Karpas-422 (cell line): ENCODE results near the gene CASKIN1. TPM values are rescaled to one million over a fixed set of nuclear protein-coding genes. Genes with fewer than 3 reads are reported as not detected.
"Not testable (repeated sequence)": the region's sequence is repeated elsewhere in the genome, so short reads cannot be mapped to it uniquely, and the experiment has no call there.

Source experiments
- DNase-seq: peaks from one replicate; pipeline ENCODE4 v3.0.0-alpha.2; 2015
- H2AFZ ChIP-seq: fragments of 200-600 bp; sonication (generic); 2 replicates; pipeline ENCODE4 v1.6.1; 2014; ENCODE audit warnings: antibody characterized with exemption, low read length, mixed read lengths
- H3K27ac ChIP-seq: fragments of 200-600 bp; sonication (generic); 2 replicates; pipeline ENCODE4 v1.5.1; 2014; ENCODE audit warnings: mild to moderate bottlenecking, low read length, moderate library complexity
- H3K27me3 ChIP-seq: fragments of 200-600 bp; sonication (generic); 2 replicates; pipeline ENCODE4 v1.6.1; 2014; ENCODE audit warnings: low read length, mixed read lengths
- H3K36me3 ChIP-seq: fragments of 200-600 bp; sonication (generic); 2 replicates; pipeline ENCODE4 v1.6.1; 2014; ENCODE audit warnings: low read length, mixed read lengths; ENCODE audit not compliant: insufficient read depth
- H3K4me1 ChIP-seq: fragments of 200-600 bp; sonication (generic); 2 replicates; pipeline ENCODE4 v1.6.1; 2014; ENCODE audit warnings: mild to moderate bottlenecking, low read length, mixed read lengths
- H3K4me2 ChIP-seq: fragments of 200-600 bp; sonication (generic); 2 replicates; pipeline ENCODE4 v1.6.1; 2014; ENCODE audit warnings: low read length, low read depth, mild to moderate bottlenecking; ENCODE audit not compliant: poor library complexity, severe bottlenecking
- H3K4me3 ChIP-seq: fragments of 200-600 bp; sonication (generic); 2 replicates; pipeline ENCODE4 v1.5.1; 2014; ENCODE audit warnings: mild to moderate bottlenecking, antibody characterized with exemption, low read length, mixed read lengths
- H3K79me2 ChIP-seq: fragments of 200-600 bp; sonication (generic); 2 replicates; pipeline ENCODE4 v1.6.1; 2014; ENCODE audit warnings: mild to moderate bottlenecking, low read length, mixed read lengths
- H3K9ac ChIP-seq: fragments of 200-600 bp; sonication (generic); 2 replicates; pipeline ENCODE4 v1.6.0; 2014; ENCODE audit warnings: low read length
- H3K9me2 ChIP-seq: fragments of 200-600 bp; sonication (generic), shearing (Covaris generic); replicated peaks from 2 replicates; pipeline ENCODE4 v1.6.0; 2014; ENCODE audit warnings: mild to moderate bottlenecking, low read length, moderate library complexity; ENCODE audit not compliant: insufficient read depth
- H3K9me3 ChIP-seq: fragments of 300-700, 200-600 bp; sonication (generic); 2 replicates; pipeline ENCODE4 v1.6.1; 2014; ENCODE audit warnings: low read length, mixed read lengths
- H4K20me1 ChIP-seq: fragments of 200-600 bp; sonication (generic); 2 replicates; pipeline ENCODE4 v1.6.1; 2014; ENCODE audit warnings: mild to moderate bottlenecking, antibody characterized with exemption, low read length, low read depth; ENCODE audit not compliant: insufficient read depth
- total RNA-seq: library from RNA; depleted of rRNA; stranded (reverse); fragments of >200 nt; shearing (Covaris generic); gene quantifications from 2 replicates; pipeline ENCODE4 v1.2.3, GENCODE V29; 2014; ENCODE audit warnings: low replicate concordance

The CASKIN1 gene
- total RNA-seq, 1 experiment from 2014 or later, result not detected

- no peak for DNase-seq
- Histone ChIP-seq H3K9ac (peak overlapping the region; percentile 98), H3K9me2 (no peaks in the 10 kb centered on the region), H4K20me1 (no peaks in the 10 kb centered on the region), H3K4me3 (peak overlapping the region; percentile 95), H3K4me2 (peak overlapping the region; percentile 96), H3K9me3 (no peaks in the 10 kb centered on the region), H3K27ac (no peak overlapping the region), H2AFZ (peak overlapping the region; percentile 75; the same call in 1 of the 2 replicates), H3K27me3 (no peaks in the 10 kb centered on the region), H3K36me3 (0 out of 2 replicates have a peak, but pooled peaks cover 5% of the 10 kb centered on the region), H3K4me1 (peaks cover 29% of the 10 kb centered on the region), H3K79me2 (peaks cover 25% of the 10 kb centered on the region)
Observed at GRCh38 chr16:2204416-2205103, 8.2 kb upstream of the CASKIN1 start.

GRCh38 chr16:2203119-2203688 is 6.8 kb upstream of the CASKIN1 start:
- not testable (repeated sequence) for H4K20me1 ChIP-seq, DNase-seq, H3K27ac ChIP-seq, H3K4me2 ChIP-seq, H3K36me3 ChIP-seq, H3K9me2 ChIP-seq, H3K9ac ChIP-seq, H3K4me3 ChIP-seq, H2AFZ ChIP-seq, H3K27me3 ChIP-seq, H3K9me3 ChIP-seq
- Histone ChIP-seq H3K79me2 (peaks cover 22% of the 10 kb centered on the region), H3K4me1 (peaks cover 29% of the 10 kb centered on the region)

- H3K4me2 ChIP-seq, result no peak overlapping the region
- DNase-seq, result no peak
- no peaks in the 10 kb centered on the region for H4K20me1 ChIP-seq
- no peaks in the 10 kb centered on the region for H3K36me3 ChIP-seq
- no peak overlapping the region for H3K9ac ChIP-seq
- no peaks in the 10 kb centered on the region for H3K9me2 ChIP-seq
- H3K27ac ChIP-seq, result no peak overlapping the region
- no peak overlapping the region for H3K4me3 ChIP-seq
- H3K9me3 ChIP-seq, result no peaks in the 10 kb centered on the region
- H3K4me1 ChIP-seq, result peaks cover 13% of the 10 kb centered on the region
- H3K79me2 ChIP-seq, result no peaks in the 10 kb centered on the region
- no peak overlapping the region for H2AFZ ChIP-seq
- no peaks in the 10 kb centered on the region for H3K27me3 ChIP-seq
Observed at GRCh38 chr16:2200313-2200712, 3.9 kb upstream of the CASKIN1 start.

- Histone ChIP-seq H3K9ac (no peak overlapping the region), H3K36me3 (no peaks in the 10 kb centered on the region), H3K4me1 (peaks cover 12% of the 10 kb centered on the region), H3K27me3 (no peaks in the 10 kb centered on the region), H3K9me2 (no peaks in the 10 kb centered on the region), H3K4me2 (no peak overlapping the region), H3K9me3 (no peaks in the 10 kb centered on the region), H3K27ac (no peak overlapping the region), H2AFZ (no peak overlapping the region), H4K20me1 (peaks cover under 1% of the 10 kb centered on the region; the same call in 1 of the 2 replicates), H3K79me2 (no peaks in the 10 kb centered on the region), H3K4me3 (no peak overlapping the region)
- DNase-seq, result no peak
Observed at GRCh38 chr16:2199621-2200139, 3.3 kb upstream of the CASKIN1 start.

GRCh38 chr16:2199095-2199494 is 2.7 kb upstream of the CASKIN1 start:
- H3K27me3 ChIP-seq, result no peaks in the 10 kb centered on the region
- H3K9me3 ChIP-seq, result no peaks in the 10 kb centered on the region
- no peaks in the 10 kb centered on the region for H3K36me3 ChIP-seq
- no peak overlapping the region for H3K9ac ChIP-seq
- H3K9me2 ChIP-seq, result no peaks in the 10 kb centered on the region
- H3K79me2 ChIP-seq, result no peaks in the 10 kb centered on the region
- H3K27ac ChIP-seq, result no peak overlapping the region
- H3K4me1 ChIP-seq, result peaks cover 9% of the 10 kb centered on the region
- H3K4me2 ChIP-seq, result no peak overlapping the region
- peaks cover 4% of the 10 kb centered on the region; the same call in 1 of the 2 replicates for H4K20me1 ChIP-seq
- DNase-seq, result no peak
- no peak overlapping the region for H3K4me3 ChIP-seq
- H2AFZ ChIP-seq, result no peak overlapping the region

GRCh38 chr16:2198283-2198682 is 1.9 kb upstream of the CASKIN1 start:
- Histone ChIP-seq H3K4me2 (no peak overlapping the region), H3K9ac (no peak overlapping the region), H3K27ac (no peak overlapping the region), H3K36me3 (no peaks in the 10 kb centered on the region), H2AFZ (no peak overlapping the region), H3K4me3 (no peak overlapping the region), H3K79me2 (no peaks in the 10 kb centered on the region), H3K4me1 (peaks cover 9% of the 10 kb centered on the region), H3K27me3 (no peaks in the 10 kb centered on the region), H4K20me1 (peaks cover 4% of the 10 kb centered on the region; the same call in 1 of the 2 replicates), H3K9me3 (no peaks in the 10 kb centered on the region), H3K9me2 (no peaks in the 10 kb centered on the region)
- no peak for DNase-seq

- H3K36me3 ChIP-seq, result no peaks in the 10 kb centered on the region
- no peaks in the 10 kb centered on the region for H3K9me3 ChIP-seq
- H3K4me2 ChIP-seq, result no peak overlapping the region
- no peak overlapping the region for H3K4me3 ChIP-seq
- H4K20me1 ChIP-seq, result peaks cover 4% of the 10 kb centered on the region; the same call in 1 of the 2 replicates
- H3K9ac ChIP-seq, result no peak overlapping the region
- H2AFZ ChIP-seq, result no peak overlapping the region
- H3K79me2 ChIP-seq, result no peaks in the 10 kb centered on the region
- H3K27me3 ChIP-seq, result no peaks in the 10 kb centered on the region
- DNase-seq, result no peak
- H3K4me1 ChIP-seq, result peaks cover 9% of the 10 kb centered on the region
- no peak overlapping the region for H3K27ac ChIP-seq
- no peaks in the 10 kb centered on the region for H3K9me2 ChIP-seq
Observed at GRCh38 chr16:2197765-2198164, 1.4 kb upstream of the CASKIN1 start.

GRCh38 chr16:2196981-2197511 is 641 bp upstream of the CASKIN1 start:
- Histone ChIP-seq H3K4me3 (no peak overlapping the region), H3K4me2 (no peak overlapping the region), H3K9me2 (no peaks in the 10 kb centered on the region), H3K27me3 (no peaks in the 10 kb centered on the region), H3K79me2 (no peaks in the 10 kb centered on the region), H3K4me1 (peaks cover 9% of the 10 kb centered on the region), H2AFZ (no peak overlapping the region), H3K27ac (no peak overlapping the region), H3K9me3 (no peaks in the 10 kb centered on the region), H3K36me3 (no peaks in the 10 kb centered on the region), H4K20me1 (peaks cover 4% of the 10 kb centered on the region; the same call in 1 of the 2 replicates), H3K9ac (no peak overlapping the region)
- DNase-seq, result no peak
